DND-41 (cell line): ENCODE data around the gene GCAT.

Experiments used
- ATAC-seq: fragments of 200-7000 bp; cut with Tn5 transposase; 3 replicates; pipeline ENCODE4 v1.9.1; 2021; ENCODE audit warnings: low read depth; ENCODE audit not compliant: insufficient read depth
- DNase-seq: peaks from one replicate; pipeline ENCODE4 v3.0.0-alpha.2; 2020
- H2AFZ ChIP-seq: 2 replicates; pipeline ENCODE4 v1.6.0; 2012; ENCODE audit warnings: low read depth, low read length
- H3K27ac ChIP-seq: 2 replicates; pipeline ENCODE4 v1.5.1; 2012; ENCODE audit warnings: low read length, inconsistent platforms
- H3K27me3 ChIP-seq: fragments of 200-600 bp; sonication (generic); 2 replicates; pipeline ENCODE4 v1.6.0; 2012; ENCODE audit warnings: low read length, mild to moderate bottlenecking, inconsistent platforms; ENCODE audit not compliant: insufficient read depth, poor library complexity
- H3K36me3 ChIP-seq: 2 replicates; pipeline ENCODE4 v1.5.1; 2012; ENCODE audit warnings: low read length, inconsistent platforms; ENCODE audit not compliant: insufficient read depth
- H3K4me1 ChIP-seq: 2 replicates; pipeline ENCODE4 v1.5.1; 2012; ENCODE audit warnings: mild to moderate bottlenecking, low read length; ENCODE audit not compliant: insufficient read depth
- H3K4me2 ChIP-seq: 2 replicates; pipeline ENCODE4 v1.6.0; 2012; ENCODE audit warnings: mild to moderate bottlenecking, moderate library complexity, low read length, inconsistent platforms; ENCODE audit not compliant: insufficient read depth
- H3K4me3 ChIP-seq, 2 experiments: fragments of 200-600 bp in 1 of 2; shearing (Covaris generic) in 1 of 2; 2 replicates each; pipeline ENCODE4 v1.5.1; 2012 to 2016; ENCODE audit warnings: inconsistent platforms in 2 of 2, low read length in 2 of 2, mild to moderate bottlenecking in 2 of 2, low read depth in 1 of 2, moderate library complexity in 1 of 2
- H3K79me2 ChIP-seq: 2 replicates; pipeline ENCODE4 v1.6.0; 2012; ENCODE audit warnings: low read length, inconsistent platforms; ENCODE audit not compliant: insufficient read depth
- H3K9ac ChIP-seq: 2 replicates; pipeline ENCODE4 v1.6.0; 2012; ENCODE audit warnings: low read depth, mild to moderate bottlenecking, inconsistent platforms, low read length, moderate library complexity
- H3K9me3 ChIP-seq: 2 replicates; pipeline ENCODE4 v1.5.1; 2012; ENCODE audit warnings: low read length, moderate library complexity, mild to moderate bottlenecking, inconsistent platforms; ENCODE audit not compliant: insufficient read depth, severe bottlenecking
- H4K20me1 ChIP-seq: 2 replicates; pipeline ENCODE4 v1.6.0; 2012; ENCODE audit warnings: low read length; ENCODE audit not compliant: insufficient read depth
- CTCF ChIP-seq: IDR thresholded peaks from 2 replicates; pipeline ENCODE4 v1.5.1; 2012; ENCODE audit warnings: borderline replicate concordance, low read length, moderate library complexity, mild to moderate bottlenecking; ENCODE audit not compliant: poor library complexity, severe bottlenecking; ENCODE audit errors: extremely low read depth
- EZH2 ChIP-seq: IDR thresholded peaks from 3 replicates; pipeline ENCODE4 v1.6.1; 2012; ENCODE audit warnings: borderline replicate concordance, low read depth, mild to moderate bottlenecking, moderate library complexity, low read length, inconsistent platforms; ENCODE audit not compliant: severe bottlenecking

Gene GCAT

DNA sequence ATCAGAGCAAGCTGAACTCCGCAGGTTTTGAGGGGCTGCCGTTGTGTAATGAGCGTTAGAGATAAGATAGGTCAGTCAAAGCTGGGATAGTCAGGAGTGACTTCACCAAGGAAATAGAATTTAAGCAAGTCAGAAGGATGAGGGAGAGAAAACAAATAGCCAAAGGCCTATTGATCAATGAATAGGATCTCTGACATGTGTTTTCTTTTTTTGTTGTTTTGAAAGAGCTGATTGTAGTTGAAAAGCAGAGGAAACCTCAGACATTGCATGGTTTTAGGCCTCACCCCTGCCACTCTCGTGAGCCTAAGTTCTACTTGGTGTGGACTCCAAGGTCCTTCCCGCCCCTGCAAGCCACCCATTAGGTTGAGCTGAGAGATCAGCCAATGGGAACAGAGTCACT lies 44.7 kb downstream of the GCAT start:
- Histone ChIP-seq H3K27ac (no peak overlapping the region), H3K9ac (no peak overlapping the region), H3K4me1 (peaks cover 42% of the 10 kb centered on the region), H2AFZ (no peak overlapping the region), H3K36me3 (peaks cover 71% of the 10 kb centered on the region), H3K79me2 (peaks cover 88% of the 10 kb centered on the region), H3K4me2 (peak overlapping the region; percentile 13; the same call in 1 of the 2 replicates), H3K27me3 (no peaks in the 10 kb centered on the region), H4K20me1 (peaks cover 34% of the 10 kb centered on the region), H3K9me3 (no peaks in the 10 kb centered on the region), H3K4me3 (no peak overlapping the region)
- ATAC-seq (no peak), DNase-seq (no peak)
- no peak for TF ChIP-seq CTCF
- no peak for TF ChIP-seq EZH2

- no peak overlapping the region for H3K4me2 ChIP-seq
- no peak for DNase-seq
- H3K27me3 ChIP-seq = no peaks in the 10 kb centered on the region
- no peak overlapping the region for H3K27ac ChIP-seq
- H3K4me3 ChIP-seq = no peak overlapping the region
- peaks cover 70% of the 10 kb centered on the region for H3K79me2 ChIP-seq
- peaks cover 88% of the 10 kb centered on the region for H3K36me3 ChIP-seq
- H4K20me1 ChIP-seq = peaks cover 34% of the 10 kb centered on the region
- H3K9ac ChIP-seq = no peak overlapping the region
- peaks cover 27% of the 10 kb centered on the region for H3K4me1 ChIP-seq
- TF ChIP-seq EZH2 (no peak), CTCF (no peak)
- no peak for ATAC-seq
- H2AFZ ChIP-seq = no peak overlapping the region
- H3K9me3 ChIP-seq = no peaks in the 10 kb centered on the region
Observed at GRCh38 chr22:37854946-37855345, 47.2 kb downstream of the GCAT start.

DNA sequence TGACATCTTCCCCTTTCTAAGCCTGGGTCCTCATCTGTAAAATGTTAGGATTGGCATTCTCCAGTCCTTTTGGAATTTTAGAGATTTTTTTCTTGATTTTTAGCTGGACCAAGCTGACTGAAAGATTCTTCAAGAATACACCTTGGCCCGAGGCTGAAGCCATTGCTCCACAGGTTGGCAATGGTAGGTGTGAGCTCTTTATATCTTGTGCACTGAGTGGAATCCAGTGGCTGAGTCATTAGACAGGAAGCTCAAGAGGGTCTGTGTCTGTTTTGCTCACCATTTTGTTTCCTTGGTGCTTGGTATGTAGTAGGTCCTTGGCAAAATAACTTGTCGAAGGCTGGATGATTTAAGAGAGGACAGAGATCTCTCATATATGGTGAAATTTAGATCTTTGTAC lies 47.7 kb downstream of the GCAT start:
- Histone ChIP-seq H3K27me3 (no peaks in the 10 kb centered on the region), H4K20me1 (peaks cover 34% of the 10 kb centered on the region), H2AFZ (no peak overlapping the region), H3K9me3 (no peaks in the 10 kb centered on the region), H3K9ac (no peak overlapping the region), H3K36me3 (peaks cover 92% of the 10 kb centered on the region), H3K27ac (no peak overlapping the region), H3K4me2 (no peak overlapping the region), H3K4me3 (no peak overlapping the region), H3K79me2 (peaks cover 64% of the 10 kb centered on the region), H3K4me1 (peaks cover 22% of the 10 kb centered on the region)
- TF ChIP-seq CTCF (no peak), EZH2 (no peak)
- no peak for ATAC-seq
- no peak for DNase-seq
